Amygdala (tissue), 56 donors: ENCODE measurements around the gene CACNA2D1.
A peak's percentile ranks its signal among the peaks of the same experiment; 100 is the strongest.

Experiments used
- DNase-seq, 56 donors: peaks; one replicate each; lab custom pipeline; 2025; lab: John Stamatoyannopoulos, UW

Gene CACNA2D1

DNA sequence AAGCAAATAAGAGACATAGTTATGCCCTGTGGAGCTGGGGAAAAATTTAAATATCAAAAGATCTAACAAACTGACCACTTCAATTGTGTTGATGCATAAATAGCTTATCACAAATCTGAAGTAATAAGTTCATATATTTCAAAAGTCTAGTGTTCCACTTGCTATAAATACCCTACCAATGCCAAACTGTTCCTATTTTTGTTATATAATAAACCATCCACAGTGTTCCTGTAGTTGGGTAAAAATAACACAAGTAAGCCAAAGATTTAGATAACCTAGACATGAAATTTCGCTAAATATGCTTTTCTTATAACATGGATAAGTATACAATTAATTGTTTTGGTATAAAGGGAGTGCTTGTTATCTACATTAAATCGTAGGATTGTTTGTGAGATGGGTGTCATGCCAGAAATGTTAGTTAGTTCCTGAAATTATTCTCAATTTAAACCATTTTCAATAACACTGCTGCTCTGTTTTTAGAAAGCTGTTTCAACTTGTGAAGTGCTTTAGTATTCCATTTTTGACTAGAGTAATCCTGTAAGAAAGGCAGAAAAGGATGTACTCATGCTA is 85.5 kb downstream of the CACNA2D1 start:
- no peak for DNase-seq

DNA sequence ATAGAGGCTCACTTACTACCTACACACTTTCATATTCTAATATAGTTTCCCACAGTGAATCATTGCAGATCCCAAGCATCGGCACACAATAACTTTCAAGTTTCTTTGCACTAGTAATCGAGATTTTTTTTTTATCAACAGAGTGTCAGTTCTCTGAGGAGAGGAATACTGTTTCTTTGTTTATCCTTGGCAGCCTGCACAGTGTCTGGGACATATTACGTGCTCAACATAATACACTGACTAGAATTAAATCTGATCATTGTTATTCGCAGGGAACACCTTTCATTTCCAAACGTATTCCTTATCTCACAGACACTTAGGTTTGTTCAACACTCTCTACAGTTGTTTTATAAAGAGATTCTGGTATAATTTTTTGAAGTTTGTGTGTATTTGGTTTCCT is 95.3 kb downstream of the CACNA2D1 start:
- no peak for DNase-seq

DNA sequence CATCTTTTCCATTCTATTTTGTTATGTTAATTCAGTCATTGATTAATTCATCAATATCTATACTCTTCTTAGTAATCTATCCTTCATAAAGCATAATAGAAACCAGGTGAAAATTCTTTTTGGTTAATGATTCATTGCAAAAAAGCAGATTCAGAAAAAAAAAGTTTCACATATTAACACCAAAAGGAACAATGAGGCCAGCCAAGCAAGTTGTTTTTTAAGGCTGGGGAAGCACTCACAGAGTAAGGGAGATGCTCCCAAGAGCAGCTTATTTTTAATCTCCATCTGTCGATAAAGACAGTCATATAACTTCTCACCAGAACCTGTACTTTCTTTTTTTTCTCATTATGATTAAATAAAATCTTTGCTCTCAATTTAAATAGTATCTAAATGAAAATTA is 95.8 kb downstream of the CACNA2D1 start:
- DNase-seq: no peak

DNA sequence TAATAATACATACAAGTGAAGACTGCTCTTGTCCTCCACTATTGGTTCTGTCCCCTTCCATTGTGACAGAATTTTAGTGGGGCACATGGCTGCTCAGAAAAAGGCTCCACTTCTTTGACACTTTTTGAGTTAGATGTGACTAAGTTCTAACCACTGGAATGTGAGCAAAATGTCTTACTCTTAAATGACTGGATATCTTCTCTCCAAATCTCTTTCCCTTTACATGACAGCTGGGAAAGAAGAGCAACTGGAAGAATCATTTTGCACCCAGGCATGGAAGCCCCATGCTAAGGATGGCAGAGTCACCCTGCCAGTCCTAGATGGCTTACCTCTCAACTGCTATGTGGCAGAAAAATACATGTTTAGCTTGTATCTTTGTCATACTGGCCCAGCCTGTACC is 97.7 kb downstream of the CACNA2D1 start:
- DNase-seq: no peak

DNA sequence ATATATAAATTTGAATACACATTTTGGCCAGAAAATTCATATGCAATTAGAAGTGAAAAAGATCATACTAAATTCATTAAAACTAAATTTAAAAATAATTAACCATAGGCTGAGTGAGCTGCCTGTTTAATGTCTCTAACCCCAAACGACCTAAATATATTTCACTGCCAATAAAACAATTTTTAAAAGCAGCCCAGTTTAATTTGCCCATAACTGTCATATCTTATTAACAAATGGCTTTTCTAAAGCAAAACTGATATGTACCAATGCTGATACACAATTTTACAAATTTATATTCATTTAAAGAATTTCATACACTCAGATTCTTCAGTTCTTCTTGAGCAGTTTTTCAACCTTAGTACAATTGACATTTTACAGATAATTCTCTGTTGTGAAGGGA is 99.9 kb downstream of the CACNA2D1 start:
- DNase-seq: no peak

DNA sequence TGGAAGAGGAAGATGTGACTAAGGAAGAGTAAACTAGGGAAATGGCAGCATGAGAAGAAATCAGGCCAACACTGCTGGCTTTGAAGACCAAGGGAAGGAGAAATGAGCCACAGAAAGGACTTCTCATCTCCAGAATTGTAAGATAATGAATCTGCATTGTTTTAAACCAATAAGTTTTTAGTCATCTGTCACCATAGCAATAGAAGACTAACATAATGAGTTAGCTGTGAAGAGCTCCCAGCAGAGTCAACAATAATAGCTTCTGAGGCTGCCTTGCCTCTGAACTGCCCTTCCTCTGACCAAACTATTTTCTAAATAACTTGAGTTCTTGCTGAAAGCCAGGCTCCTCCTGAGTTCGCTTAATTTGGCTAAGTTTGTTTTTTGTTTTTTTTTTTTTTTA is 103.6 kb downstream of the CACNA2D1 start:
- DNase-seq: no peak

DNA sequence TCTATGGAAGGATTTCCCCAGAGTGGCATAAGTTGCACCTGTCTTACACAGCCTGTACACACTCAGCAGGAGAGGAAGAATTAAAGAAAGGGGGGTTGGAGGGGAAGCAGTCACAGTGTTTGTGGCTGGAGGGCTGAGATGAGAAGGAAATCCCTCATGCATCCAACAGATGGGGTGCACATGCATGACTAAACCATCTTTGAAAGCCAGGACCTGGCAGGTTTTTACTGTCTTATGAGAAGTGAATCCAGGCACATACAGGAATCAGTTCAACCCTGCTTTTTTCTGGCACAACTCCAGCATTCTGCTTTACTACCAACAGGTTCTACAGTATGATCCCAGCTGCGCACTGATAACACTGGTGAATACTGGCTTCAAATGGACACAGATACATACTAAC is 107.7 kb downstream of the CACNA2D1 start:
- DNase-seq: no peak

DNA sequence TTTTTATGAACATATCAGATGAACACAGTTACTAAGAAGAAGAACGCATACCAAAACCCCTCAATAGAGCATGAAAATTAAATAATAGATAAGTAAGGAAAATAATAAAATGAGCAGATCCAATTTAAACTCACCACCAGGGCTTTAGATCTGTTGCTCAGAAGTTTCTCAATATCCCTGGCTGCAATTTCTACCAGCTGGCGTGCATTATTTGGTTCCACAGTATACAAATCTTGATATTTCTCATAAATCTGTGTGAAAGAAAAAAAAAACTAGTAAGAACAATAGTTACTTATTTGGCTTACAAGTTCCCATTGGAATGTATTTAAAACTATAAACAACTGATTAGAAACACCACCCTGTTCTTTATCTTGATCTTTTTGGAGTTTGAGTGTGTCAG is 108.6 kb downstream of the CACNA2D1 start:
- DNase-seq: no peak

DNA sequence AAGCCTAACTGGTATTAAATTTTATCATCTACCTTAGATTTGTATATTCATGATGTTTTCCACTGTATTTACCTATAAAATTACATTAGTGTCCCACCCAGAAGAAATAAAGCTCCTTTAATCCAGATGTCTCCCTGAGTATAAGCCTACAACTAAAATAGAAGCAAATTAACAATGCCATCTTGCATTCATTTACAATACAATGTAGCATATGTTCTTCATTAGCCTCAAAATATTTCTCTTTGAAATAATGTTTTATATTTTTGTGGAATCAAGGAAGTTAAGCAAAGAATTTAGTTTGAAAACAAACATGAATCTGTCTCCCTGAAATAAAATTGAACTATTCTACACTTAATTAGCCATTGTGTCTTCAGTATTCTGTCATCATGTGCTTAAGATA is 112.3 kb downstream of the CACNA2D1 start:
- DNase-seq: no peak

DNA sequence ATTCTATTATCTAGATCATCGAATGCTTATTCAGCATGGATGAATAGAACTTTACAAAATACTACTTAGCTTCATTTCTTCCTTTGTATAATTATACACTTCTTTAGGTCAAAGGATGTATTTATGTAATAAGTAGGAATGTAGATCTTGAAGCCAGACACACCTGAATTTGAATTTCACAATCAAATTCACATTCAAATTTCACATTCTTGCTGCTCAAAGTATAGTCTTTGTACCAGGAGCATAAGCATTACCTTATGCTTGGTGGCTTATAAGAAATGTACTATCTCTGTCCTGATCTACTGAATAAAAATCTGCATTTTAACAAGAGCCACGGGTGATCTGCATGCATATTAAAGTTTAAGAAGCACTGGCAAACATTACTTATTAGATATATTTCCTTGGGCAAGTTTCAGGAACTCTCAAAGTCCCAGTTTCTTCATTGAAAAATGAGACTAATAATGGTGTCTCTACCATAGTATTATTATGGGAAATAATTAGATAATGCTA is 112.8 kb downstream of the CACNA2D1 start:
- DNase-seq: no peak

DNA sequence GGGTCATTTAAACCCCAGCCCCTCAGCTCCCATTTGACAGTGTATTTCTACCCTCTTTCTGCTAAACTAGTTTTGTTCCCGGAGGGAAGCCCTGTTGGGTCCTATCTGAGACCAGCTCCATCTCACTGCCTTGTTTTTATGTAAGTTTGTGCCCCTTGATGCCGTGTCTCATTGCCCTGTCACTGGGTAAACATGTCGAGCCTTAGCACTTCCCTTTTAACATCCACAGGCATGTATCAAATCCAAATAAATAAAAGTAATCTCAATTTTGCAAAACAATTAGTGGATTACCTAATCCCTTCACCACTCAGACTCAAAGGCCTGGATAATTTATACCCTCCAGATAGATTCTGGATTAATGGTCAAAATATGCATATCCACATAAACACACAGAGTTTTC is 115.7 kb downstream of the CACNA2D1 start:
- DNase-seq: no peak

DNA sequence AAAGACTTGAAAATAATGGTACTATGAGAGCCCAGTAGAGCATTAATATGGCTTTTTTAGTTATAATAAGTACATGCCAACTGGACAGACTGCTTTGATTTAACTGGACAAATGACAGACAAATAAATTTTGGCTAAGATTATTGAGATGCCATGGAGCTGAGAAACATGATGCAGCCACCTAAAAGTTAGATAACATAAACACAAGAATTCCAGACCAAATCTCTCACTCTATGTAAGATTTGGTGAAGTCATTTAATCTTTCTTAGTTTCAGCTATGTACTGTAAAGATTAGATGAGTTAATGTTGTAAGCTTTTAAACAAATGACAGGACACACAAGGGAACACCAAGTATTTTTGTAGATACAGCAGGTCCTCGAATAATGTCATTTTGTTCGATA is 118.2 kb downstream of the CACNA2D1 start:
- no peak for DNase-seq

DNA sequence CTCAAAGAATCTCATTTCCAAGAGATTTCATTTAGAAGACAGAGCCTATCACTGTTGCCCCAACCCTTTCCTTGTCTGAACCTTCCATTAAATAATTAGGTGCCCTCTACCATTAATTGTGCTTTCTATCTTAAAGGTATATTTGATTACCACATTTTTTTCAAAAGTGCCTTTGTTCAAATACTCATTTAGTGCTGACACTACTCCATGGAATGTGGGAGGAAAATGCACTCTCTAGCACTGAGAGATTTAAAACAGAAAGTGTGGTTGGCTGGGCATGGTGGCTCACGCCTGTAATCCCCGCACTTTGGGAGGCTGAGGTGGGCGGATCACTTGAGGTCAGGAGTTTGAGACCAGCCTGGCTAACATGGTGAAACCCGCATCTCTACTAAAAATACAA is 119.8 kb downstream of the CACNA2D1 start:
- no peak for DNase-seq

DNA sequence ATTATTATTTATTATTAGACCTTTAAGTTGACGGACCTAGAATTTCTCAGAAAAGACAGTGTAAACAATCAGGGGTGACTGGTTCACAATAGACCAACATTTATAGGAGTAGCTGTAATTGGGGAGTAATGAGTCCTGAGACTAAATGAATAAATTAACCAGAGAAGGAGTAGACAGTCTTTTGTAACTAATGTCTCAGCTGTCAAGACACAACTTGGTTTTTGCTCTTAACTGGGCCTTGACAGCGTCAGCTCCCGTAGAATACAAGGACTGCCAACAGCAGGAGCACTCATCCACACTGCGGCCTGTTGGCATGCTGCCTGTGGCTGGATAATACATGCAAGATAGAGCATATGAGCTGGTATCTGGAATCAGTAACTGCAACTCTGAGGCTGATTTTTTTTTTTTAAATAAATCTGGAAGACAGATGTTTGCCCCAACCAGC is 123.9 kb downstream of the CACNA2D1 start:
- peak in 53 of 56 donors; percentile 0 to 88 (median 47) for DNase-seq

DNA sequence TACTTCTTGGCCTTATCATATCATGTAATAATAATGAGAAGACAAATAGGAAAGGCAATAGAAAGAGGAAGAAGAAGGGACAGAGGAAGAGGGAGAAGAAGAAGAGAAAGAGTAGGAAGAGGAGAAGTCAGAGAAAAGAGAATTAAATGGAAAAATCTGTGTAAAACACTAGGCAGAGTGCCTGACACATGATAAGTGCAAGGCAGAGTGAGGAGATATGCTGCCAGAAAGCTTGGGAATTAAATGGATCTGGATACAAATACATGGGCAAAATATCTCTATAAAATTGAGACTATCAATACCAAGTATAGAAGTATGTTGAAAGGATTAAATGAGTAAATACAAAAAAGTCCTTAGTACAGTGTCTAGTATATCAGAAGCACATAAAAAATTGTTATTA is 124.8 kb downstream of the CACNA2D1 start:
- DNase-seq: no peak

DNA sequence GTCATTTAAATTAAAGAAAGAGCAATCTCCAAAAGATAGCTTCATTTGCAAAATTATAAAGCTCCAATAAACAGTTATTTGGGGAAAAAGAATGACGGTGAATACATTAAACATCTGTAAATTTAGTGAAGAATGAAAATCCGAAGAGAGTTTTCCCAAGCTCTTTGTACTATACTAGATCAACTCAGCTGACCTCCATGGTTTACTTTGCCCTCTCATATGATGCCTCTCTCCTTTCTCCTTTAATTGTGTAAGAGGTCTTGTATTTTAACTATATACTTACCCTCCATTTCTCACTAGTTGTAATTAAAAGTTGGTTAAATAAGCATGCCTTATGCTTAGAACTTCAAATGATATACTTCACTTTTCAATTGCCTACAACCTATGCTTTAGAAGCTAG is 125.8 kb downstream of the CACNA2D1 start:
- no peak for DNase-seq

DNA sequence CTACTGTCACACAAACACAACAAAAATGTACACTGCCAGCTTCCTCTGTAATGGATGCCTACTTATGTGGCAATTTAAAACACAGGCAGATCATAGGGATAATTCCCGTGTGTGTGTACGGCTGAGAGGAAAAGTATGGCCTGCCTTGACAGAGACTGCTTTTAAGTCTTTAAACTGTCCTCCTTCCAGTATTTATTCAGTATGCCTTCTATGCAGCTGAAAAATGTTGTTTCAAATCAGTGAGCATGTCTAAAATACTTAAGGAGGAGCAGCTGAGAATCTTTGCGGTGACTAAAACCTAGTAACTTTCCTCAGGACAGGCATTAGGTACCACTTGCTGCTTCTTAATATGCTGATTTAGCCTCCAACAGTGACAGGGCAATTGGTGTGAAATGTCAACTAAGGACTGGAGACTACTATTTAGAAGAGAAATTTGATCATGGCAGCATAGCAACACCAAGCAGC is 126.3 kb downstream of the CACNA2D1 start:
- no peak for DNase-seq

DNA sequence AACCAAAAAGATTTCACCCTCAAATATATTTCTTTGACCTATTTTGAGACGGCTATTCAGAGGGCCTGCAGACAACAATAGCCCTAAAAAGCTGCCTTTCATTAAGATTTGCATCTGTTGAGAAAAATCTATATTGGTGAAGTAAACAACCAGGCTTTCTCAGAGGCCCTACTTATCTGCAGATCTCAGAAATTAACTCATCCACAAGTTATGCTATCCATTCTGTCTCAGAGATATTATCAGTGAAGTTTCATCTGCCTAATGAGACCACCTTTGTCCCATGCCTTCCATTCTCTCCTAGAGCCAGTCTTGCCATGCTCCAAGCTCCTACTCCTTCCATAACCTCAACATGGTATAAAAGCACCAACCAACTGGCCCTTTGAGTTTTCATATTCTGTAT is 130.3 kb downstream of the CACNA2D1 start:
- DNase-seq: no peak

DNA sequence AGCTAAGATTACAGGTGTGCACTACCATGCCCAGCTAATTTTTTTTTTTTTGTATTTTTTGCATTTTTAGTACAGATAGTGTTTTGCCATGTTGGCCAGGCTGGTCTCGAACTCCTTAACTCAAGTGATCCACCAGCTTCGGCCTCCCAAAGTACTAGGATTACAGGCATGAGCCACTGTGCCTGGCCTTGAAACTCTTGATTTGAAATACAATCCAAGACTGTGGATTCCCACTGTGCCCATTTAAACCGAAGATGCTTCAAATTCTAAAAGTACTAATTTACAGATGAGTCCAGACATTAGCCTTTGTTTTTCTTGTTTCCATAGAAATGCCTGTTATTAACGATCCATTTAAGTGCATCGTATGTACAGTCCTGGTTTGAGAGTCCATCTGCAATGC is 130.9 kb downstream of the CACNA2D1 start:
- no peak for DNase-seq

DNA sequence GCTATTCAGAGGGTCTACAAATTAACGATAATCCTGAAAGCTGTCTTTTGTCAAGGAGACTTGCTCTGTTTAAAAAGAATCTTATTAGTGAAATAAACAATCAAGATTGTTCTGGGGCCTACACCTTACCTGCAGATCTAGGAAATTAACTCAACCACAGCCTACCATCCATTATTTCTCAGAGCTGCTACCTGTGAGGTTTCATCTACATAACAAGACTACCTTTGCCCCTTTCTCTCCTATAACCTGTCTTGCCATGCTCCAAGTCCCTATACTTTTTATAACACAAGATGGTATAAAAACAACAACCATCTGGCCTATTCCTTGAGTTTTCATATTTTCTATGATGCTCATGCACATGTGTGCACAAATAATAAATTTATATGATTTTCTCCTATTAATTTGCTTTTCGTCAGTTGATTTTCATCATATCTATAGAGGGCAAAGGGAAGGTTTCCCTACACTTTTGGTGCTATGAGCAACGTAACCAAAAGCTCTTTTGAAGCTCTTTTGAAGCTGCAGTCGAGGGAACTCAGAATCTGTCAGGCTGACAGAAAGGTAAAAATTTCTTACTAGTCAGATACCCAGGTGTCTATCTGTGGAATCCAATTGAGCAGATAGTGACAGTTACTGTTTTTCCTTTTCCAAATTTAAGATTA is 138.1 kb downstream of the CACNA2D1 start:
- no peak for DNase-seq

DNA sequence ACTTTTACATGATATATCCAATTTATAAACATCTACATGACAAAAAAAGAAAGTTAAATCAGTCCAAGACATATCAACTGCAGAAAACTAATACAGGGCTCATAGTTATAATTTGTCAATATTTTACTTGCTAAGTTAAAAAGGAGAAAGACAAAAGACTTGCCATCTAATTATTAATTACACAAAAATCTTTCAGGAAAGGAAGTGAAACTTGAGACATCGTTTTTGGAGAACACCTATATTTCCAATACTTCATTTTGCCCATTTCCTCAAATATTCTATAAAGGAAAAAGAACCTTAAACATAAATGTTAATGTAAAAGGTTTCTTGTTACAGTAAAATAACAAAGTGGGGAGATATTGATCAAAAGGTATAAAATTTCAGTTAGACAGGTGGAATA is 148.7 kb downstream of the CACNA2D1 start:
- no peak for DNase-seq

DNA sequence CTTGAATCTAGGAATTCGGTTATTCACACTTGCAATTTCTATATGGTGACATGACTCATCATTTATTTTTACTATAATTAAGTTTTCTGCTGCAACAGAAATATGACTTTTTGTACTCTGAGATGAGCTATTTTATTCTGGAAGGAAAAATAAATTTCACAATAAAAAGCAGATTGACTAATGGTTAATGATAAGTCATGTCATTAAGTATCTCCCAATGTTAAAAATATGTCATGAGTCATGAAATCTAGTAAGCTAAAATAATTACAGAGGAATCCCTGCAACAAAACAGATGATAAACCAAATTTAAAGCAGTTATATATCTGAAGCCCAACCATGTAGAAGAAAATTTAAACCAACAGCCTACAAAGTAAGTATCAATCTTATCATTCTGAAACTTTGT is 149.2 kb downstream of the CACNA2D1 start:
- no peak for DNase-seq
